Measurements from ENCODE around the gene ERCC4.

- TF ChIP-seq POLR2A (IDR thresholded peaks at IDR 0.05; ENCODE audit: low read depth, low read length) (no peak), POLR2AphosphoS5 (IDR thresholded peaks at IDR 0.05; ENCODE audit: low read depth, low read length) (no peak)
Observed at GRCh38 chr16:13915033-13915635, 4.8 kb upstream of the ERCC4 start.

Measured in GM12891 (cell line).